ENCODE results near the gene ADM5. TPM values are rescaled to one million over a fixed set of nuclear protein-coding genes. Genes with fewer than 3 reads are reported as not detected.
A peak's percentile ranks its signal among the peaks of the same experiment; 100 is the strongest.

The ADM5 gene
- total RNA-seq, 1 donor from 2014 or later, result 0.53 TPM

DNA sequence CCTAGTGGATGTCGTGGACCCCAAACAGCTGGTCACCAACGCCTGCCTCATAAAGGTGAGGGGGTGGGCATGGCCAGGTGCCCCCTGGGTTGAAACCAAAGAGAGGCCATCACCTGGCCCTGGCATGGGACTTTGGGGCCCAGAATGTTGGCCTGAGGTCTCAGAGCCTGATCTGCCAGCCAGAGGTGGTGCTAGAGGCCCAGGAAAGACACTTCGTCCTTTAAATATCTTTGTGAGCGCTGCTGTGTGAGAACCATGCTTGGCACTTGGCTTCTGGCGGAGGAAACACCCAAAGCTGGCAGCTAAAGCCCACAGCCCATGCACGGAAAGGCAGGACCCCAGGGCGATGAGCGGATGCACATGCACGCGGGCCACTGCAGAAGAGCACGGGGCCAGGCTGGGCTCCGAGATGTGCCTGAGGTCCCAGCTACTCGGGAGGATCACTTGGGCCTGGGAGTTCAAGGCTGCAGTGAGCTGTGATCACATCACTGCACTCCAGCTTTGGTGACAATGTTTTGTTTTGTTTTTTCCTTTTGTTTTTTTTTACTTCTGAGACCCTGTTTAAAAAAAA, 4.3 kb upstream of the ADM5 start:
- FAIRE-seq, result no peak
- TF ChIP-seq, protein P1, sequence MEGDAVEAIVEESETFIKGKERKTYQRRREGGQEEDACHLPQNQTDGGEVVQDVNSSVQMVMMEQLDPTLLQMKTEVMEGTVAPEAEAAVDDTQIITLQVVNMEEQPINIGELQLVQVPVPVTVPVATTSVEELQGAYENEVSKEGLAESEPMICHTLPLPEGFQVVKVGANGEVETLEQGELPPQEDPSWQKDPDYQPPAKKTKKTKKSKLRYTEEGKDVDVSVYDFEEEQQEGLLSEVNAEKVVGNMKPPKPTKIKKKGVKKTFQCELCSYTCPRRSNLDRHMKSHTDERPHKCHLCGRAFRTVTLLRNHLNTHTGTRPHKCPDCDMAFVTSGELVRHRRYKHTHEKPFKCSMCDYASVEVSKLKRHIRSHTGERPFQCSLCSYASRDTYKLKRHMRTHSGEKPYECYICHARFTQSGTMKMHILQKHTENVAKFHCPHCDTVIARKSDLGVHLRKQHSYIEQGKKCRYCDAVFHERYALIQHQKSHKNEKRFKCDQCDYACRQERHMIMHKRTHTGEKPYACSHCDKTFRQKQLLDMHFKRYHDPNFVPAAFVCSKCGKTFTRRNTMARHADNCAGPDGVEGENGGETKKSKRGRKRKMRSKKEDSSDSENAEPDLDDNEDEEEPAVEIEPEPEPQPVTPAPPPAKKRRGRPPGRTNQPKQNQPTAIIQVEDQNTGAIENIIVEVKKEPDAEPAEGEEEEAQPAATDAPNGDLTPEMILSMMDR (IDR thresholded peaks at IDR 0.05; ENCODE audit: insufficient read depth, low read length, severe bottlenecking), result no peak
- peaks cover 41% of the 10 kb centered on the region for H3K36me3 ChIP-seq (ENCODE audit: control insufficient read depth, insufficient read depth, low read length)

DNA sequence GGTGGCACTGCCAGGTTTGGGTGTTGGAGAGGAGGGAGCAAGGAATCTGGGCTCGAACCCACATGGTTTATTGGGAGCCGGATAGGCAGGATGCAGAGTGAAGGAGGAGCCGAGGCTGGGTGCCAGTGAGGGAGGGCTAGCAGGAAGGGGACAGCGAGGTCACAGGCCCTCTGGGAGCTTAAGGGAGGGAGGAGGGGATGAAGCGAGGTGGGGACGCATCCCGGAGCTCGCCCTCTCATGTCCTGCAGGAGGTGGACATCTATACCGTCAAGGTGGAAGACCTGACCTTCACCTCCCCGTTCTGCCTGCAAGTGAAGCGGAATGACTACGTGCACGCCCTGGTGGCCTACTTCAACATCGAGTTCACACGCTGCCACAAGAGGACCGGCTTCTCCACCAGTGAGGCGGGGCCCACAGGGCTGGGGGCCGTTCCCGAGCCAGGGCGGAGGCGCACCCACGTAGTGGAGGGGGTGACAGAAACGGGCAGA, 3.5 kb upstream of the ADM5 start:
- DNase-seq (ENCODE audit: low read depth) (no peak), FAIRE-seq (peak; percentile 62)
- TF ChIP-seq, protein P1 (IDR thresholded peaks at IDR 0.05; ENCODE audit: insufficient read depth, low read length, severe bottlenecking), result no peak
- Histone ChIP-seq H3K4me3 (ENCODE audit: low read depth, low read length) (no peak overlapping the region), H3K36me3 (ENCODE audit: control insufficient read depth, insufficient read depth, low read length) (peaks cover 36% of the 10 kb centered on the region), H3K27me3 (ENCODE audit: control insufficient read depth, insufficient read depth, low read length) (no peaks in the 10 kb centered on the region)

More for the DNA sequence above, 4.3 kb upstream of the ADM5 start:
- DNase-seq (ENCODE audit: low read depth), result no peak
- no peaks in the 10 kb centered on the region for H3K27me3 ChIP-seq (ENCODE audit: control insufficient read depth, insufficient read depth, low read length)
- H3K4me3 ChIP-seq (ENCODE audit: low read depth, low read length), result no peak overlapping the region

DNA sequence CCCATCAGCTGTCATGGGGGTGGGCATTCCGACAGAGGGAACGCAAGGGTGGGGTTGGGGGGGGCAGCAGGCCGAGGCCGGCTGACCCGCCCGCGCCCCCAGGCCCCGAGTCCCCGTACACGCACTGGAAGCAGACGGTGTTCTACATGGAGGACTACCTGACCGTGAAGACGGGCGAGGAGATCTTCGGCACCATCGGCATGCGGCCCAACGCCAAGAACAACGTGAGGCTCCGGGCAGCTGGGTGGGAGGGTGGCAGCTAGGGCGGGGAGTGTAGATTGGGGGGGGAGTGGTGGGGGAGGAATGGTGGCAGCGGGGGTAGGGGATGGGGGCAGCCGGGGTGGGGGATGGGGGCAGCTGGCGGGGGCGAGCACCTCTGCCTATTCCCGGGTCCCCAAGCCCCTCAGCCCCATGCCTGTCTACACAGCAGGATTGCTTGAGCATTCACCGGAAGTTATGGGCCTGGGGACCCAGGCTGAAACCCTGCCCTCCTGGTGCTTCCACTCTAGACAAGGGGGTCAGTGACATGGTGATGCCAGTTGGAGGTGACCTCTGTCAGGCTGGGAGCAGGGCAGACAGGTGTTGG, 2.8 kb upstream of the ADM5 start:
- H3K36me3 ChIP-seq (ENCODE audit: control insufficient read depth, insufficient read depth, low read length), result peaks cover 34% of the 10 kb centered on the region
- no peak for FAIRE-seq
- DNase-seq (ENCODE audit: low read depth), result no peak

DNA sequence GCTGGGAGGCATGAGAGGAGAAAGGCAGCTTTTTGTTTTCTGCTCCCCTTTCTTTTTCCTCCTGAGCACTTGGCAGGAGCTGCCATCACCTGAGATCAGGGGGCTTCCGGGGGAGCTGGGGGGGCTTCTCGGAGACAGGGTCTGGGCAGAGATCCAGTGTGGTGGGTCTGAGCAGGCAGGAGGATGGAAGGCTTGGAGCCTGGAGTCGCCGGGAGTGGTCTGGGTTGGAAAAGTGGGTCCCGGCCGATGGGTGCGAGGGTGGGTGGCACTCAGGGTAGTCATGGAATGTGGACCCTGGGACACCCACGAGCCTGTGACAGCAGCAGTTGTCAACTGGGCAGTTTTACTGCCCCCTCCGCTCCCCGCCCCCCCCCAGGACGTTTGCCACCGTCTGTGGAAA, 2.2 kb upstream of the ADM5 start:
- no peak for FAIRE-seq
- Histone ChIP-seq H3K4me3 (ENCODE audit: low read depth, low read length) (no peak overlapping the region), H3K36me3 (ENCODE audit: control insufficient read depth, insufficient read depth, low read length) (peaks cover 30% of the 10 kb centered on the region), H3K27me3 (ENCODE audit: control insufficient read depth, insufficient read depth, low read length) (no peaks in the 10 kb centered on the region)
- TF ChIP-seq, protein P1 (IDR thresholded peaks at IDR 0.05; ENCODE audit: insufficient read depth, low read length, severe bottlenecking), result no peak
- no peak for DNase-seq (ENCODE audit: low read depth)

More for the DNA sequence above, 2.8 kb upstream of the ADM5 start:
- H3K4me3 ChIP-seq (ENCODE audit: low read depth, low read length), result no peak overlapping the region
- TF ChIP-seq, protein P1 (IDR thresholded peaks at IDR 0.05; ENCODE audit: insufficient read depth, low read length, severe bottlenecking), result no peak
- H3K27me3 ChIP-seq (ENCODE audit: control insufficient read depth, insufficient read depth, low read length), result no peaks in the 10 kb centered on the region

DNA sequence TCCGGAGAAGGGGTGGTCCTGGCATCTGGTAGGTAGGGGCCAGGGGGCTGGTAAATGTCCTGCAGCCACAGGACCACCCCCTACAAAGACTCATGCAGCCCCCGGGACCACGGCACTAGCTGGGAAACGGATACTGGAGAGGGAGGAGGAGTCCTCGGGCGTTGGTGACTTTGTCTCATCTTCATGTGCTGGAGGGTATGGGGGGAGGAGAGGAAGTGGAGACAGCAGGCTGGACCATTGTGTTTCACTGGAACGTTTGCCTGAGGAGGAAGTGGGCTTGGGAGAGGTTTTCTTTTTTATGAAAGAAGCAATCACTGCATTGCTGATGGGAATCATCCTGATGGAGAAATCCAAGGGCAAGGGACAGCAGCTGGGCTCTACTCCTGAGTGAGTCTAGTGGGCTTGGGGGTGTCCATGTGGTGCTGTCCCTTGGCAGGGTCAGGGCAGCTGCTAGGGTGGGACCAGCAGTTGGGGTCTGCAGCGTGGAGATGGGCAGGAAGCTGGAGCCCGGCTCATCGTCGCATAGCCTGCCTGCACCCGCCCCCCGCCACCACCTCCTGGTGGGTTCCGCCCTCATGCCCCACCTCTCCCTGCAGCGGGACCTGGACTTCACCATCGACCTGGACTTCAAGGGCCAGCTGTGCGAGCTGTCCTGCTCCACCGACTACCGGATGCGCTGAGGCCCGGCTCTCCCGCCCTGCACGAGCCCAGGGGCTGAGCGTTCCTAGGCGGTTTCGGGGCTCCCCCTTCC, 1.7 kb upstream of the ADM5 start:
- TF ChIP-seq, protein P1 (IDR thresholded peaks at IDR 0.05; ENCODE audit: insufficient read depth, low read length, severe bottlenecking), result no peak
- FAIRE-seq (no peak), DNase-seq (ENCODE audit: low read depth) (no peak)
- Histone ChIP-seq H3K36me3 (ENCODE audit: control insufficient read depth, insufficient read depth, low read length) (peaks cover 26% of the 10 kb centered on the region), H3K4me3 (ENCODE audit: low read depth, low read length) (no peak overlapping the region), H3K27me3 (ENCODE audit: control insufficient read depth, insufficient read depth, low read length) (no peaks in the 10 kb centered on the region)

Data from bronchial epithelial cell (primary cell).